GM12864 (cell line): Measurements from ENCODE around the gene NPY1R.

Experiments used
- DNase-seq: peaks from one replicate; pipeline ENCODE4 v3.0.0-alpha.2; 2011; ENCODE audit warnings: low read depth
- H3K4me3 ChIP-seq: 2 replicates; pipeline ENCODE4 v1.5.1; 2011; ENCODE audit warnings: mild to moderate bottlenecking, low read depth, low read length, control low read depth
- CTCF ChIP-seq: IDR thresholded peaks from 2 replicates; pipeline ENCODE4 v1.5.1; 2011; ENCODE audit warnings: low read depth, mild to moderate bottlenecking, moderate library complexity, low read length, control low read depth, inconsistent platforms; ENCODE audit errors: missing control alignments

NPY1R gene

GRCh38 chr4:163350672-163351071, 18.3 kb upstream of the NPY1R start:
- no peak for TF ChIP-seq CTCF
- DNase-seq: no peak
- H3K4me3 ChIP-seq: no peak overlapping the region

GRCh38 chr4:163344147-163345125, 12.0 kb upstream of the NPY1R start:
- DNase-seq: no peak
- H3K4me3 ChIP-seq: no peak overlapping the region
- no peak for TF ChIP-seq CTCF

GRCh38 chr4:163343604-163344146, 11.3 kb upstream of the NPY1R start, which contains the start of gene NPY5R:
NPY5R (plus strand) TSS chr4:163343892; CDS start chr4:163350274, 6,382 bp downstream.
- H3K4me3 ChIP-seq: no peak within 1 kb of the TSS
- no peak for TF ChIP-seq CTCF
- no peak for DNase-seq

GRCh38 chr4:163335384-163335783, 3.0 kb upstream of the NPY1R start:
- no peak for DNase-seq
- no peak for TF ChIP-seq CTCF
- H3K4me3 ChIP-seq: no peak overlapping the region

GRCh38 chr4:163331629-163332376, 593 bp downstream of the NPY1R start:
- no peak for TF ChIP-seq CTCF
- DNase-seq: no peak
- H3K4me3 ChIP-seq: no peak overlapping the region

GRCh38 chr4:163330916-163331628, 1.3 kb downstream of the NPY1R start:
- no peak for DNase-seq
- TF ChIP-seq CTCF: no peak
- no peak overlapping the region for H3K4me3 ChIP-seq
